Mesendoderm (in vitro differentiated cells): Measurements from ENCODE around the gene THBS1.

Source experiments
- DNase-seq: peaks from one replicate; pipeline ENCODE4 v3.0.0; 2013
- H2AK5ac ChIP-seq: 2 replicates; pipeline ENCODE4 v1.6.1; 2013; ENCODE audit warnings: low read length, inconsistent platforms
- H2BK120ac ChIP-seq: 2 replicates; pipeline ENCODE4 v1.6.1; 2013; ENCODE audit warnings: low read depth, mild to moderate bottlenecking, low read length, moderate library complexity, mixed read lengths
- H2BK15ac ChIP-seq: replicated peaks from 2 replicates; pipeline ENCODE4 v1.6.1; 2013; ENCODE audit warnings: low read depth, mild to moderate bottlenecking, moderate library complexity
- H2BK5ac ChIP-seq: 2 replicates; pipeline ENCODE4 v1.6.1; 2013; ENCODE audit warnings: low read length, inconsistent platforms
- H3K18ac ChIP-seq: 2 replicates; pipeline ENCODE4 v1.6.1; 2013; ENCODE audit warnings: mild to moderate bottlenecking, low read length, mixed read lengths
- H3K23ac ChIP-seq: one replicate; pipeline ENCODE4 v1.6.1; 2013; ENCODE audit warnings: low read length
- H3K27ac ChIP-seq: 2 replicates; pipeline ENCODE4 v1.5.1; 2013; ENCODE audit warnings: low read depth, mild to moderate bottlenecking, inconsistent platforms, low read length, moderate library complexity
- H3K27me3 ChIP-seq: 2 replicates; pipeline ENCODE4 v1.6.1; 2013; ENCODE audit warnings: low read length, control low read depth, mild to moderate bottlenecking, inconsistent platforms; ENCODE audit not compliant: insufficient read depth, poor library complexity
- H3K36me3 ChIP-seq: 2 replicates; pipeline ENCODE4 v1.6.1; 2013; ENCODE audit warnings: low read length, inconsistent platforms; ENCODE audit not compliant: control insufficient read depth, insufficient read depth
- H3K4ac ChIP-seq: one replicate; pipeline ENCODE4 v1.6.1; 2013; ENCODE audit warnings: low read depth, mild to moderate bottlenecking, low read length, moderate library complexity
- H3K4me1 ChIP-seq: 2 replicates; pipeline ENCODE4 v1.6.1; 2013; ENCODE audit warnings: low read depth, low read length, inconsistent platforms; ENCODE audit not compliant: control insufficient read depth
- H3K4me2 ChIP-seq: 2 replicates; pipeline ENCODE4 v1.6.1; 2013; ENCODE audit warnings: low read length
- H3K4me3 ChIP-seq: 2 replicates; pipeline ENCODE4 v1.5.1; 2013; ENCODE audit warnings: mild to moderate bottlenecking, low read length
- H3K56ac ChIP-seq: one replicate; pipeline ENCODE4 v1.6.1; 2013; ENCODE audit warnings: low read length
- H3K79me1 ChIP-seq: 2 replicates; pipeline ENCODE4 v1.6.1; 2013; ENCODE audit warnings: low read length, inconsistent platforms
- H3K79me2 ChIP-seq: 2 replicates; pipeline ENCODE4 v1.6.1; 2013; ENCODE audit warnings: mild to moderate bottlenecking, low read length; ENCODE audit not compliant: control insufficient read depth, insufficient read depth
- H3K9ac ChIP-seq: 2 replicates; pipeline ENCODE4 v1.6.1; 2013; ENCODE audit warnings: low read length, inconsistent platforms
- H4K5ac ChIP-seq: one replicate; pipeline ENCODE4 v1.6.1; 2013; ENCODE audit warnings: low read length
- H4K8ac ChIP-seq: one replicate; pipeline ENCODE4 v1.6.1; 2013; ENCODE audit warnings: low read depth, mild to moderate bottlenecking, control low read depth, low read length, moderate library complexity
- WGBS: extraction: QIAGEN DNeasy Blood & Tissue Kit; methylation state at CpG from one replicate; pipeline ENCODE4 v1.1.7; 2013; ENCODE audit warnings: low lambda C conversion rate, missing lambda C conversion rate; ENCODE audit not compliant: insufficient coverage; ENCODE audit errors: extremely low coverage; 5-methylcytosine and 5-hydroxymethylcytosine counted together

THBS1 gene

GRCh38 chr15:39629371-39629770 lies 48.5 kb downstream of the THBS1 start:
- Histone ChIP-seq H3K36me3 (no peaks in the 10 kb centered on the region), H3K23ac (no peak overlapping the region), H3K56ac (no peak overlapping the region), H3K79me1 (no peaks in the 10 kb centered on the region), H3K4me1 (peaks cover 2% of the 10 kb centered on the region), H3K79me2 (no peaks in the 10 kb centered on the region), H3K4me3 (no peak overlapping the region), H2BK5ac (no peak overlapping the region), H2AK5ac (no peak overlapping the region), H3K27ac (no peak overlapping the region), H3K4ac (no peak overlapping the region), H2BK15ac (no peak overlapping the region), H3K9ac (no peak overlapping the region), H4K8ac (no peak overlapping the region), H3K4me2 (no peak overlapping the region), H4K5ac (no peak overlapping the region), H3K18ac (no peak overlapping the region), H3K27me3 (no peaks in the 10 kb centered on the region), H2BK120ac (no peak overlapping the region)
- DNase-seq, result no peak
- no CpG with 5 or more reads among the region's 5 CpGs for WGBS

DNA sequence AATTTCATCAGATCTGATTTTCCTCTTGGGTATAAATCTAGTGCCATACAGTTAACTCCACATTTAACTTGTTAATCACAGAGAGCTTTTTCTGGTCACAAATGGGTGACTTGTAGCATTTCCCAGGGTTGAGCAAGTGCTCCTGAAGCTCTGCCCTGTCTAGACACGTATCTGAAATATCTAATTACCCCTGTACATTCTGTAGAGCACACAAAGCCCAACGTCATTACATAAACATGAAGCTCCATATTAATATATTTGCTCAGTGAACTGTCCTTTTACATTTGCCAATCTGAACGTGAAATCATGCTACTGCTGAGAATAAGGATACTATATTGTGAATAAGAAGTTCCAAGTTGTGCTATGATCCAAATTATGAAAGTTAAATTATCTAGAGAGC lies 49.0 kb downstream of the THBS1 start:
- no peak overlapping the region for H4K8ac ChIP-seq
- no peak overlapping the region for H2BK5ac ChIP-seq
- H3K79me2 ChIP-seq, result no peaks in the 10 kb centered on the region
- DNase-seq, result no peak
- no peaks in the 10 kb centered on the region for H3K79me1 ChIP-seq
- no peak overlapping the region for H3K56ac ChIP-seq
- H4K5ac ChIP-seq, result no peak overlapping the region
- H3K27me3 ChIP-seq, result no peaks in the 10 kb centered on the region
- no peaks in the 10 kb centered on the region for H3K36me3 ChIP-seq
- H2BK120ac ChIP-seq, result no peak overlapping the region
- WGBS, result no CpG with 5 or more reads among the region's 3 CpGs
- H2BK15ac ChIP-seq, result no peak overlapping the region
- H3K4me3 ChIP-seq, result no peak overlapping the region
- H3K4me2 ChIP-seq, result no peak overlapping the region
- no peak overlapping the region for H3K23ac ChIP-seq
- H3K4me1 ChIP-seq, result peaks cover 2% of the 10 kb centered on the region
- no peak overlapping the region for H3K18ac ChIP-seq
- H3K9ac ChIP-seq, result no peak overlapping the region
- H3K4ac ChIP-seq, result no peak overlapping the region
- no peak overlapping the region for H2AK5ac ChIP-seq
- no peak overlapping the region for H3K27ac ChIP-seq

DNA sequence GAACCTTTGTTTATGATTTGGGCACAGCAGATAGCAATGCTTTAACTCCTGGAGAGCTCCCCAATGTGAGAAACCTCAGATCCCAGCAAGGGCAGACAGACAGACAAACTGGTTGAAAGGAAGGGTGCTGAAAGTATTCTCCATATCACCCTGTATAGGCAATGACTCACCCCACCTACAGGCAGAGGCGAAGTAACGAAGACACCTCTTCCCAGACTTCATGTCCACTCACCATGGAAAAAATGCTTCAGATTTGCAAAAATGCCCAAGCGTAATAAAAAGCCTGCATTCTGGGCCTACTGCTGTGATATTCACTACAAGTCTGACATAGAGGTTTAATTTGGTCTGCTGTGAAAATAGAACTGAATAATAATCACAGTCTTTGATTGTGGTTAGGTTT lies 50.5 kb downstream of the THBS1 start:
- no peaks in the 10 kb centered on the region for H3K79me1 ChIP-seq
- H3K4me3 ChIP-seq, result no peak overlapping the region
- H4K8ac ChIP-seq, result no peak overlapping the region
- WGBS, result no CpG with 5 or more reads among the region's 3 CpGs
- no peak overlapping the region for H3K18ac ChIP-seq
- no peak overlapping the region for H2BK5ac ChIP-seq
- peaks cover 2% of the 10 kb centered on the region for H3K4me1 ChIP-seq
- H3K27me3 ChIP-seq, result no peaks in the 10 kb centered on the region
- no peak overlapping the region for H2BK15ac ChIP-seq
- H3K56ac ChIP-seq, result no peak overlapping the region
- DNase-seq, result peak; percentile 10
- H4K5ac ChIP-seq, result no peak overlapping the region
- H3K27ac ChIP-seq, result no peak overlapping the region
- no peaks in the 10 kb centered on the region for H3K79me2 ChIP-seq
- H3K9ac ChIP-seq, result no peak overlapping the region
- no peak overlapping the region for H3K4me2 ChIP-seq
- no peaks in the 10 kb centered on the region for H3K36me3 ChIP-seq
- H3K23ac ChIP-seq, result no peak overlapping the region
- no peak overlapping the region for H3K4ac ChIP-seq
- H2BK120ac ChIP-seq, result no peak overlapping the region
- no peak overlapping the region for H2AK5ac ChIP-seq

- H3K56ac ChIP-seq, result no peak overlapping the region
- no peak overlapping the region for H4K8ac ChIP-seq
- H3K79me2 ChIP-seq, result no peaks in the 10 kb centered on the region
- no peak overlapping the region for H3K9ac ChIP-seq
- H3K4me3 ChIP-seq, result no peak overlapping the region
- H2BK120ac ChIP-seq, result no peak overlapping the region
- no peak overlapping the region for H3K27ac ChIP-seq
- H3K23ac ChIP-seq, result no peak overlapping the region
- H3K4ac ChIP-seq, result no peak overlapping the region
- H2AK5ac ChIP-seq, result no peak overlapping the region
- H3K4me1 ChIP-seq, result no peaks in the 10 kb centered on the region
- no peak overlapping the region for H2BK5ac ChIP-seq
- no peak for DNase-seq
- no peaks in the 10 kb centered on the region for H3K36me3 ChIP-seq
- no peaks in the 10 kb centered on the region for H3K27me3 ChIP-seq
- no peak overlapping the region for H4K5ac ChIP-seq
- no CpG with 5 or more reads among the region's 1 CpG for WGBS
- no peak overlapping the region for H2BK15ac ChIP-seq
- no peak overlapping the region for H3K4me2 ChIP-seq
- no peaks in the 10 kb centered on the region for H3K79me1 ChIP-seq
- H3K18ac ChIP-seq, result no peak overlapping the region
Observed at GRCh38 chr15:39638041-39638440, 57.2 kb downstream of the THBS1 start.

- Histone ChIP-seq H3K4me2 (no peak overlapping the region), H3K4me3 (no peak overlapping the region), H2AK5ac (no peak overlapping the region), H4K8ac (no peak overlapping the region), H3K18ac (no peak overlapping the region), H3K23ac (no peak overlapping the region), H3K27me3 (no peaks in the 10 kb centered on the region), H3K79me1 (no peaks in the 10 kb centered on the region), H3K4ac (no peak overlapping the region), H4K5ac (no peak overlapping the region), H3K9ac (no peak overlapping the region), H3K4me1 (no peaks in the 10 kb centered on the region), H3K79me2 (no peaks in the 10 kb centered on the region), H2BK120ac (no peak overlapping the region), H2BK5ac (no peak overlapping the region), H3K36me3 (no peaks in the 10 kb centered on the region), H2BK15ac (no peak overlapping the region), H3K56ac (no peak overlapping the region), H3K27ac (no peak overlapping the region)
- no CpG with 5 or more reads among the region's 1 CpG for WGBS
- DNase-seq, result no peak
Observed at GRCh38 chr15:39639037-39639436, 58.2 kb downstream of the THBS1 start.

GRCh38 chr15:39640665-39641064 lies 59.8 kb downstream of the THBS1 start:
- no peak overlapping the region for H2BK15ac ChIP-seq
- no peak overlapping the region for H2BK120ac ChIP-seq
- H3K27ac ChIP-seq, result no peak overlapping the region
- no peak overlapping the region for H3K4ac ChIP-seq
- H3K79me1 ChIP-seq, result no peaks in the 10 kb centered on the region
- no peak overlapping the region for H3K4me2 ChIP-seq
- H3K4me3 ChIP-seq, result no peak overlapping the region
- H3K27me3 ChIP-seq, result no peaks in the 10 kb centered on the region
- WGBS, result no CpG with 5 or more reads among the region's 3 CpGs
- no peak overlapping the region for H4K5ac ChIP-seq
- no peak overlapping the region for H3K23ac ChIP-seq
- no peak for DNase-seq
- no peak overlapping the region for H3K56ac ChIP-seq
- H4K8ac ChIP-seq, result no peak overlapping the region
- no peak overlapping the region for H2BK5ac ChIP-seq
- H3K9ac ChIP-seq, result no peak overlapping the region
- no peaks in the 10 kb centered on the region for H3K79me2 ChIP-seq
- H3K4me1 ChIP-seq, result no peaks in the 10 kb centered on the region
- no peak overlapping the region for H3K18ac ChIP-seq
- H3K36me3 ChIP-seq, result no peaks in the 10 kb centered on the region
- no peak overlapping the region for H2AK5ac ChIP-seq
